ENCODE measurements around the gene TRAF3.

TRAF3 gene

DNA sequence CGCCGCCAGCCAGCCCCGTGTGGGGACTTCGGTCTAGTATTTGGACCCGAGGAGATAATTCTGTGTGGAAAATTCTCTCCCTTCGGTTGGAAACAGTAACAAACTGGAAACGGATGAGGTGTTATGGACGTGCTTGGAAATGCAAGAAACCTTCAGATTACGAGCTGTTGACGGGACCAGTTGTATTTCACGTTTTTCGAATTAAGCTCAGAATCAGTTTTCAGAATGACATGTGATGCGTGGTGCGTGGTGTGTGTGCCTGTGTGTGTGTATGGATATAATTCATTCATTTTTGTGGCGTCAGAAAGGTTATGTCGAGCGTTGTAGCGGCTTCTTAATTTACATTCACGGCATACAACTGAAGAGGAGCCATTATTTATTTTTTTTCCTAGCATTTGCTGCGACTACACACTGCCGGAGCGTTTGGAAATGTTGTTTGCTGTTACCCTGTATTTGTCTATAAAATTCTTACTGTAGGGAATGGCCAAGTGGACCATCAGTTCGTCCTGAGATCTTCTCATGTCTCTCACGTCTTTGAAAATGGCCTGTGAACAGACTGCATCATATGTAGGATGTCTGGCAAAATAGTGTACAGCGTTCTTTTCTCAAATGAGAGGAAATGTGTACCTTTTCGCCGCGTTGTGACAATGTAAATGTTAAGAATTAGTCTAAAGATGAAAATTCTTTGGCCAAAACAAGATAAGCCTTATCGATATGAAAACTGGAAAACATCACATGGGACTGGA is 1.3 kb downstream of the TRAF3 start:
- peak; percentile 63 for DNase-seq (ENCODE audit: low spot score)

DNA sequence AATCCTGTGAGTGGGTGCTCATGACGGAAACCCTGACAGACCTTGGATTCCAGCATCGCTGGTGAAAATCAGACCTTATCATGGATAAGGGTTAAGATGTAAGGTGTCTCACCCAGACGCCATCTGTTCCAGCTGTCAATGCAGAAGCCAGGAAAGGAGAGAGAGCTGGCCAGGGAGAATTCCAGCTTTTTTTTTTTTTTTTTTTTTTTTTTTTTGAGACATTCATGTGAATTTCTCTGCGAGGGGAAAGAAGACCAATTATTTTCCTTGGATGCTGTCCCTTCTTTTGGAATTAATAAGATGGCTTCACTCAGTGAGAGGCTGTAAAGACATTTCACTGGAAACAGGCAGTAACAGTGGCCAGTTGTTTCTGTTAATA is 1.8 kb downstream of the TRAF3 start:
- no peak for DNase-seq (ENCODE audit: low spot score)

DNA sequence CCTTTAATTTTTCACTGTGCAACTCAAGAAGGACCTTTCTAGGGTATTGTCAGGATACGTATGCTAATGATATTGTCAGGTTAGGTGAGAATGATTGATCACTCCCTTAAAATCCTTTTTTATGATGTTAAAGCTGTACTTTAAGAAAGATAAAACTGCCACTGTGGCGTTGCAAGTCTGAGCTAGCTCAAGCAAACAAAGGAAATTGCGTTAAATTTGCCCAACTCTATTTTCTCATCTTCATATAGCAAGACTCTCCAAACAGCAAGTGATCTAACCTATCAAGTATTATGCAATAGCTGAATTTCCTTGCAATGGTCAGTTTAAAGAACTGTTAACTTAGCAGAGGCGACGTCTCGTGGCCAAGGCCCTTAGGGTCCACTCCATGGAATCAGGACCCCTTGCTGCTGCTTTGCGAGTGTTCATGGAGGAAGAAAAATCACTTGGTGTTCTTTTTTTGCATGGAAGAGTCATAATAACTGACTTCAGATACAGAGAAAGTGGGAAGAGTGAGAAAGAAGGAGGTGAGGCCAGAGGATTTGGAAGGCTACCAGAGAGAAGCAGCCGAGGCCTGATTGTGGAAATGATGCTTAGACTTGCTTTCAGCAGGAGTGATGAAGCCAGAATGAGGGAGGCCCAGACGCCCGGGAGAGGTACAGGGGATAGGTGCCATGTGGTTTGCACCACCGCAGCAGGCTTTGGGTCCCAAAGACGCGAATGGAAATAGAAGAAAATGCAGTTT is 2.5 kb downstream of the TRAF3 start:
- DNase-seq (ENCODE audit: low spot score), result no peak

- DNase-seq (ENCODE audit: low spot score), result no peak
Measured at GRCh38 chr14:102781063-102781462, 3.8 kb downstream of the TRAF3 start.

GRCh38 chr14:102782974-102783373 is 5.7 kb downstream of the TRAF3 start:
- no peak for DNase-seq (ENCODE audit: low spot score)

GRCh38 chr14:102784892-102785594 is 7.8 kb downstream of the TRAF3 start:
- DNase-seq (ENCODE audit: low spot score), result no peak

- DNase-seq (ENCODE audit: low spot score), result no peak
Measured at GRCh38 chr14:102785595-102785963, 8.3 kb downstream of the TRAF3 start.

GRCh38 chr14:102786768-102787167 is 9.5 kb downstream of the TRAF3 start:
- DNase-seq (ENCODE audit: low spot score), result no peak

DNA sequence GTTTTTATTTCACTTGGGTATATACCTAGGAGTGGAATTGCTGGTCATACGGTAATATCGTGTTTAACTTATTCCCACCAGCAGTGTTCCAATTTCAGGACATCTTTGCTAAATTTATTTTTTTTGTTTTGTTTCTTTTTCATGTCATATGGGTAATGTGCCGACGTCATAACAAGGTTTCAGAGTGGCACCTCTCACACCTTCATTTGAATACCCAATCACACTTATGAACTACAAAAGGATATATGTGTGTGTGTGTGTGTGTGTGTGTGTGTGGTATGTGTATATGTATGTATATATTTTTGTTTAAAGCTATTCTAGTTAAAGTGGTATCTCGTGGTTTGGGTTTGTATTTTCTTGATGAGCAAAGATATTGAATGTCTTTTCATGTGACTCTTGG is 12.1 kb downstream of the TRAF3 start:
- DNase-seq (ENCODE audit: low spot score), result no peak

DNA sequence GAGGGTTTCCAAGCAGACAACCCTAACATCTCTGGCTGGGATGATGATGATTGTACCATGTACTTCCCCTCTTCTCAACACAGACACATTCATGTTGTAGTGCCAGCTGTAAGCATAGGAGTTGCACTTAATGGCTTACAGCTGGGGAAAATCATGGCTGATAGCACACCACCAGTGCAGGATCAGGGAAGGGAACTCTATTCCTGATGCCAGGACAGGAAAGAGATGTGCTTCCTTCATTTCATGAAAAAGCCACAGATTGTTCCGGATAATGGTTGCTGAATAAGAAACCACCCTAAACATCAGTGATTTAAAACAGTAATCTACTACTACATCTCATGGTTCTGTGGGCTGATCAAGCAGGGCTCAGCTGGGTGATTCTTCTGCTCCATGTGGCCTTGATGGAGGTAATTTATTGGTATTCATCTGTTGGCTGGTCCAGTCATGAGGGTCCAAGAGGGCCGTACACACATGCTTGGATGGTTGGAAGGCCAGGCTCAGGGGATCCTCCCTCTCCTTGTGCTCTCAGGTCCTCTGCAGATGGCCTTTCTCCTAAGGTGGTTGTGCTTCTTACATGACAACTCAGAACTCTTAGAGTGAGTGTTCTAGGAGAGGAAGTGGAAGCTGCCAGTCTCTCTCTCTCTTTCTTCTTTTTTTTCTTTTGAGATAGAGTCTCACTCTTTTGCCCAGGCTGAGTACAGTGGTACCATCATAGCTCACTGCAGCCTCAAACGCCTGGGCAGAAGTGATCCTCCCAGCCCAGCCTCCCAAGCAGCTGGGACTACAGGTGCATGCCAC is 16.5 kb downstream of the TRAF3 start:
- no peak for DNase-seq (ENCODE audit: low spot score)

- DNase-seq (ENCODE audit: low spot score), result no peak
Measured at GRCh38 chr14:102795060-102795925, 18.0 kb downstream of the TRAF3 start.

- DNase-seq (ENCODE audit: low spot score), result no peak
Measured at GRCh38 chr14:102796661-102797190, 19.5 kb downstream of the TRAF3 start.

GRCh38 chr14:102798926-102799325 is 21.7 kb downstream of the TRAF3 start:
- DNase-seq (ENCODE audit: low spot score), result no peak

GRCh38 chr14:102799684-102800562 is 22.7 kb downstream of the TRAF3 start:
- no peak for DNase-seq (ENCODE audit: low spot score)

GRCh38 chr14:102802834-102803523 is 25.7 kb downstream of the TRAF3 start:
- no peak for DNase-seq (ENCODE audit: low spot score)

- DNase-seq (ENCODE audit: low spot score), result no peak
Measured at GRCh38 chr14:102804858-102805257, 27.6 kb downstream of the TRAF3 start.

DNA sequence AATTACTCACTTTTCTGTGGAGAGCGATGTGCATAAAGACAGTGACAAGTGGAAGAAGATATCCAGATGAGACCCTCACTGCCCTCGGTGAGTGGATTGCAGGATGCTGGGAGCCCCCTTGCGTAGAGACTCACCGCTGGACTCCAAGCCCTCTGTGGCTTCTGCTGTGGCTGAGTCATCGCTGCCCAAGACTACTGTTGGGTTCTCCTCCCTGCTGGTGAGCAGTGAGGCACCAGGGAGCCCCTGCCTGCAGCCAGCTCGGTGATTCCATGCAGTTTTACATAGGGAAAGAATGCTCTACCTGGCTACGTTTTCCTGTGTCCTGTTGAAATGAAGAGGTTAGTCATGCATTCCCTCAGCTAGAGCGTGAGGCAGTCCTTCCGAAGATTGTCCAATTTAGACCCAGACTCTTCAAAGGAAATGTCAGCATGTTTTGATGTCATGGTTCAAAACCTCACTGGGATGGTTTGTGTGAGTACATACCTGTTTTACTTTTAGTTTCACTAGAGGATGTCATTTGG is 28.2 kb downstream of the TRAF3 start:
- peak; percentile 33 for DNase-seq (ENCODE audit: low spot score)

GRCh38 chr14:102805941-102806340 is 28.7 kb downstream of the TRAF3 start:
- no peak for DNase-seq (ENCODE audit: low spot score)

- no peak for DNase-seq (ENCODE audit: low spot score)
Measured at GRCh38 chr14:102806447-102806846, 29.2 kb downstream of the TRAF3 start.

All from NAMALWA (cell line).